H1 (cell line): ENCODE results near the gene GPR87. TPM values are rescaled to one million over a fixed set of nuclear protein-coding genes. Genes with fewer than 3 reads are reported as not detected.

ENCODE experiments used
- CTCF ChIA-PET: fragments of 300-600 bp; sonication (Branson Sonifier 250); formaldehyde crosslinking; loops from one replicate; lab custom pipeline; 2021; ENCODE audit not compliant: partially characterized antibody; lab: Charles Lee
- POLR2A ChIA-PET: fragments of 300-600 bp; sonication (Branson Sonifier 250); formaldehyde crosslinking; loops from one replicate; lab custom pipeline; 2021; ENCODE audit warnings: inconsistent platforms; ENCODE audit not compliant: partially characterized antibody; lab: Charles Lee
- DNase-seq, 2 experiments: peaks; one replicate each; pipeline versions ENCODE4 v3.0.0 to v3.0.0-alpha.2; 2010 to 2022; ENCODE audit warnings: low spot score in 2 of 2, low read depth in 1 of 2, mixed read lengths in 1 of 2
- FAIRE-seq: peaks from 2 replicates; lab custom pipeline; 2011; peaks lifted over from hg19 to GRCh38; lab: Jason Lieb, UNC
- H2AFZ ChIP-seq: 2 replicates; pipeline ENCODE4 v1.8.1; 2012; ENCODE audit warnings: low read length, inconsistent platforms
- H2AK5ac ChIP-seq: 2 replicates; pipeline ENCODE4 v1.6.1; 2013; ENCODE audit warnings: low read depth, low read length
- H2BK120ac ChIP-seq: replicated peaks from 2 replicates; pipeline ENCODE3; 2013; ENCODE audit warnings: low read depth, low read length, inconsistent platforms
- H2BK12ac ChIP-seq: 2 replicates; pipeline ENCODE4 v1.6.1; 2013; ENCODE audit warnings: low read depth, low read length
- H2BK15ac ChIP-seq: 2 replicates; pipeline ENCODE4 v1.6.1; 2013; ENCODE audit warnings: low read length
- H2BK20ac ChIP-seq: 2 replicates; pipeline ENCODE4 v1.6.1; 2013; ENCODE audit warnings: low read length
- H2BK5ac ChIP-seq: 2 replicates; pipeline ENCODE4 v1.6.1; 2013; ENCODE audit warnings: low read depth, low read length
- H3K14ac ChIP-seq: 2 replicates; pipeline ENCODE4 v1.6.1; 2013; ENCODE audit warnings: inconsistent platforms; ENCODE audit not compliant: insufficient read length
- H3K18ac ChIP-seq: 2 replicates; pipeline ENCODE4 v1.6.1; 2013; ENCODE audit warnings: low read length; ENCODE audit errors: extremely low read depth
- H3K23ac ChIP-seq: 2 replicates; pipeline ENCODE4 v1.6.1; 2013; ENCODE audit warnings: inconsistent platforms; ENCODE audit not compliant: insufficient read length
- H3K23me2 ChIP-seq: 2 replicates; pipeline ENCODE4 v1.6.1; 2013; ENCODE audit warnings: low read depth, low read length
- H3K27ac ChIP-seq: 2 replicates; pipeline ENCODE4 v1.6.1; 2011; ENCODE audit warnings: low read depth, low read length, inconsistent platforms
- H3K27me3 ChIP-seq, 4 experiments: replicated peaks in 1 of 4; 1 replicate in 1 of 4; 2 replicates in 3 of 4; pipeline versions ENCODE4 v1.6.1 to v1.8.1; 2011 to 2013; ENCODE audit warnings: low read length in 3 of 4, mild to moderate bottlenecking in 3 of 4, inconsistent platforms in 2 of 4, mixed read lengths in 2 of 4, moderate library complexity in 1 of 4; ENCODE audit not compliant: control insufficient read depth in 3 of 4, insufficient read depth in 3 of 4; ENCODE audit errors: extremely low read depth in 1 of 4
- H3K36me3 ChIP-seq, 4 experiments: 2 replicates each; pipeline versions ENCODE4 v1.6.1 to v1.8.1; 2011 to 2013; ENCODE audit warnings: mild to moderate bottlenecking in 4 of 4, low read length in 3 of 4, moderate library complexity in 2 of 4, control low read depth in 1 of 4, inconsistent platforms in 1 of 4; ENCODE audit not compliant: insufficient read depth in 4 of 4, control insufficient read depth in 2 of 4
- H3K4ac ChIP-seq: replicated peaks from 2 replicates; pipeline ENCODE3; 2013; ENCODE audit warnings: low read length, low read depth, mixed read lengths, inconsistent platforms; ENCODE audit not compliant: insufficient read length
- H3K4me1 ChIP-seq, 4 experiments: replicated peaks in 1 of 4; 1 replicate in 1 of 4; 2 replicates in 3 of 4; pipeline versions ENCODE4 v1.6.1 to v1.8.1; 2011 to 2013; ENCODE audit warnings: low read length in 3 of 4, inconsistent platforms in 2 of 4, mixed read lengths in 1 of 4; ENCODE audit not compliant: insufficient read depth in 4 of 4, control insufficient read depth in 3 of 4
- H3K4me2 ChIP-seq, 2 experiments: 2 replicates each; pipeline versions ENCODE4 v1.6.1 to v1.8.1; 2011 to 2013; ENCODE audit warnings: low read depth in 2 of 2, low read length in 2 of 2, control low read depth in 1 of 2, inconsistent platforms in 1 of 2, mild to moderate bottlenecking in 1 of 2; ENCODE audit not compliant: insufficient read depth in 1 of 2
- H3K4me3 ChIP-seq, 4 experiments: fragments of 200-600, 300-600 bp in 1 of 4; sonication (generic), shearing (Covaris generic), sonication (Bioruptor Twin) in 1 of 4; 2 replicates each; pipeline versions ENCODE4 v1.5.1 to v1.8.1; 2011 to 2016; ENCODE audit warnings: low read length in 4 of 4, low read depth in 3 of 4, control low read depth in 2 of 4, inconsistent platforms in 2 of 4, mild to moderate bottlenecking in 2 of 4, mixed read lengths in 1 of 4, moderate library complexity in 1 of 4; ENCODE audit not compliant: insufficient read depth in 2 of 4; ENCODE audit errors: extremely low read depth in 1 of 4
- H3K56ac ChIP-seq: replicated peaks from 2 replicates; pipeline ENCODE3; 2013; ENCODE audit warnings: low read depth, mild to moderate bottlenecking, mixed read lengths, low read length, inconsistent platforms; ENCODE audit not compliant: insufficient read length
- H3K79me1 ChIP-seq: 2 replicates; pipeline ENCODE4 v1.6.1; 2013; ENCODE audit warnings: low read depth, low read length, control low read depth
- H3K79me2 ChIP-seq, 2 experiments: 2 replicates each; pipeline versions ENCODE4 v1.6.1 to v1.8.1; 2012 to 2013; ENCODE audit warnings: low read length in 2 of 2, mild to moderate bottlenecking in 2 of 2, inconsistent platforms in 1 of 2; ENCODE audit not compliant: insufficient read depth in 2 of 2, control insufficient read depth in 1 of 2
- H3K9ac ChIP-seq, 4 experiments: replicated peaks in 1 of 4; 1 replicate in 1 of 4; 2 replicates in 3 of 4; pipeline versions ENCODE4 v1.6.1 to v1.8.1; 2011 to 2013; ENCODE audit warnings: low read depth in 3 of 4, low read length in 3 of 4, control low read depth in 2 of 4, mild to moderate bottlenecking in 2 of 4, moderate library complexity in 2 of 4, inconsistent platforms in 1 of 4; ENCODE audit errors: extremely low read depth in 1 of 4
- H3K9me3 ChIP-seq, 2 experiments: 2 replicates each; pipeline versions ENCODE4 v1.6.1 to v1.8.1; 2012 to 2013; ENCODE audit warnings: mild to moderate bottlenecking in 2 of 2, moderate library complexity in 2 of 2, control low read depth in 1 of 2, inconsistent platforms in 1 of 2, low read depth in 1 of 2, low read length in 1 of 2, mixed read lengths in 1 of 2; ENCODE audit not compliant: insufficient read depth in 2 of 2
- H4K20me1 ChIP-seq, 2 experiments: replicated peaks in 1 of 2; 2 replicates each; pipeline versions ENCODE3 to v1.8.1; 2011 to 2013; ENCODE audit warnings: inconsistent platforms in 2 of 2, low read length in 2 of 2, mild to moderate bottlenecking in 1 of 2; ENCODE audit not compliant: insufficient read depth in 2 of 2, control insufficient read depth in 1 of 2
- H4K5ac ChIP-seq: 2 replicates; pipeline ENCODE4 v1.6.1; 2013; ENCODE audit warnings: low read length, low read depth, mixed read lengths, inconsistent platforms; ENCODE audit not compliant: insufficient read length
- H4K8ac ChIP-seq: 2 replicates; pipeline ENCODE4 v1.8.0; 2013; ENCODE audit warnings: mild to moderate bottlenecking, moderate library complexity, low read length, inconsistent platforms; ENCODE audit not compliant: insufficient read depth; ENCODE audit errors: extremely low read depth
- H4K91ac ChIP-seq: replicated peaks from 2 replicates; pipeline ENCODE3; 2013; ENCODE audit warnings: low read length, mixed read lengths, inconsistent platforms; ENCODE audit not compliant: insufficient read length
- CBX5 ChIP-seq: fragments of 300-800, 300-1000 bp; sonication (generic); IDR thresholded peaks from 2 replicates; pipeline ENCODE4 v1.7.1; 2016; ENCODE audit warnings: antibody characterized with exemption, low read length, low read depth
- CEBPB ChIP-seq: IDR thresholded peaks from 2 replicates; pipeline ENCODE4 v1.6.1; 2012; ENCODE audit warnings: low read depth, low read length
- CHD1 ChIP-seq: IDR thresholded peaks from 2 replicates; pipeline ENCODE4 v1.6.1; 2012; ENCODE audit warnings: low read depth, low read length, improper control_type of control experiment
- KDM1A ChIP-seq: fragments of 200-600, 300-600 bp; sonication (generic); IDR thresholded peaks from 2 replicates; pipeline ENCODE4 v1.7.1; 2016; ENCODE audit warnings: mild to moderate bottlenecking, low read length, borderline replicate concordance
- MAFK ChIP-seq: IDR thresholded peaks from 2 replicates; pipeline ENCODE4 v1.6.1; 2012; ENCODE audit warnings: low read depth, mild to moderate bottlenecking, improper control_type of control experiment, low read length
- NRF1 ChIP-seq: IDR thresholded peaks from 2 replicates; pipeline ENCODE4 v1.6.1; 2011; ENCODE audit warnings: mild to moderate bottlenecking, low read depth, low read length, improper control_type of control experiment
- PHF8 ChIP-seq: fragments of 200-600 bp; sonication (generic); conservative IDR thresholded peaks from 2 replicates; pipeline ENCODE4 v1.7.1; 2012; ENCODE audit warnings: low read depth, mild to moderate bottlenecking, inconsistent platforms, low read length, moderate library complexity
- POLR2AphosphoS5 ChIP-seq: IDR thresholded peaks from 2 replicates; pipeline ENCODE4 v1.6.1; 2011; ENCODE audit warnings: low read depth, low read length
- RAD21 ChIP-seq, 2 experiments: IDR thresholded peaks in 1 of 2; conservative IDR thresholded peaks in 1 of 2; 2 replicates each; pipeline ENCODE4 v1.6.1; 2011; ENCODE audit warnings: low read depth in 2 of 2, low read length in 2 of 2, improper control_type of control experiment in 1 of 2, inconsistent platforms in 1 of 2, mild to moderate bottlenecking in 1 of 2, moderate library complexity in 1 of 2
- SIX5 ChIP-seq: IDR thresholded peaks from 2 replicates; pipeline ENCODE4 v1.6.1; 2011; ENCODE audit warnings: mild to moderate bottlenecking, low read depth, low read length
- SP2 ChIP-seq: IDR thresholded peaks from 2 replicates; pipeline ENCODE4 v1.6.1; 2012; ENCODE audit warnings: mild to moderate bottlenecking, low read length, inconsistent platforms
- SUZ12 ChIP-seq: fragments of 200-600 bp; sonication (generic); IDR thresholded peaks from 2 replicates; pipeline ENCODE4 v1.6.1; 2012; ENCODE audit warnings: mild to moderate bottlenecking, inconsistent platforms, low read length, moderate library complexity, mixed read lengths
- WGBS, 2 experiments: shearing (Covaris generic) in 1 of 2; methylation state at CpG; one replicate each; pipeline versions ENCODE4 v1.1.6 to v1.1.7; 2013 to 2015; ENCODE audit warnings: low lambda C conversion rate in 2 of 2, mixed read lengths in 2 of 2, inconsistent platforms in 1 of 2, low coverage in 1 of 2, missing lambda C conversion rate in 1 of 2; ENCODE audit not compliant: insufficient replicate concordance in 2 of 2, insufficient coverage in 1 of 2, insufficient read length in 1 of 2; ENCODE audit errors: extremely low coverage in 1 of 2, missing lambda C conversion rate in 1 of 2; 5-methylcytosine and 5-hydroxymethylcytosine counted together
- polyA plus RNA-seq, 7 experiments: library from polyadenylated mRNA; depleted of rRNA in 3 of 7; stranded (reverse) in 5 of 7; unstranded in 2 of 7; fragments of >200 nt in 5 of 7; fragments of 200-250 nt in 2 of 7; gene quantifications; 1 replicate in 5 of 7; 2 replicates in 1 of 7; 4 replicates in 1 of 7; pipeline versions ENCODE4 v1.2.1 to v1.2.3, GENCODE V29; 2011 to 2013; ENCODE audit warnings: missing spikeins in 2 of 7, mixed read lengths in 2 of 7
- total RNA-seq: library from RNA; stranded (reverse); fragmentation: NEBNext Ultra II Directional; extraction: Animal tissue kit (Norgen Biotek cat#: 25700); gene quantifications from 2 replicates; pipeline ENCODE4 v1.2.1, GENCODE V29; 2021

Gene GPR87
- total and polyA plus RNA-seq, 2 of the 8 experiments (the other 6 are each of a cell fraction or from before 2014, with no cell fraction given) = 0.05 TPM; not detected in 1

DNA sequence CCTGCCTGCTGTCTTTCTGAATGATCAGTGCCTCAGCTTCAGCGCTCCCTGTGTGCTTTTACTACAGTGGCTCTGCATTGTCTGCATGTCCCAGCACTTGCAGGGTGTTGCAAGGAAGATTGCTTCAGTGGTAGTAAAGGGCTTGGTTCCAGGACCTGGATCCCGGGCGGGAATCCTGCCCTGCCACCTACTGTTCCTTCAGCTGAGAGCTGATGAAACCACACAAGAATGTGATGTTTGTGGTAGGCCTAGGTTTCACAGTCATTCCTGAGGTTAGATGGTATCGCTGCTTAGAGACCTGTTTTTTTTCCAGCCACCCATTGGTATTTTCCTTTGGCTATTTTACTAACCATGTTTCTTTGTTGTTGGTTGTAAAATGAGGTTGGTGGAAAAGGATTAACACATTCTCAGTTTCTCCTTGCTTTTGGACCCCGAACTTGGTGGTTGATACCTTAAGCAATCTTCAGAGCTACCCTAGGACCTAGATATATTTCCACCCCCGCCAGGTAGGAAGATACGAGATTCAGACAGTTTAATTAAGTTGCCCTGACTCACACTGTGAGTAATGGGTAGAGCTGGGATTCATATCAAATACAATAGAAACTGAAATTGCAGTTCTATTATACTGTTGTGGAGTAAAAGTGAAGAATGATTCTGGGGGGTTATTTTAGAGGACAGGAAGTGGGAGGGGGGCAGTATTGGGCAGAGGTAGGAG is 11.4 kb downstream of the GPR87 start:
- FAIRE-seq = peak; percentile 92
- TF ChIP-seq SP2 (no peak), KDM1A (no peak), CBX5 (no peak), PHF8 (no peak), NRF1 (no peak), POLR2AphosphoS5 (peak; percentile 92), RAD21 (IDR thresholded peaks at IDR 0.05 in 1 of 2, conservative IDR thresholded peaks at IDR 0.05 in 1 of 2; ENCODE audit: low read depth in 2 of 2, low read length in 2 of 2) (peak; percentile 32 to 41; a peak in 3 of 4 replicates), CHD1 (no peak), CEBPB (peak; percentile 90), SIX5 (no peak), MAFK (no peak), SUZ12 (no peak)

More for the DNA sequence above, 11.4 kb downstream of the GPR87 start:
- no peak overlapping the region for H4K91ac ChIP-seq
- POLR2A ChIA-PET = interaction anchor here (1.2 to 1.4 kb wide), 2 partner anchors 13 to 14 kb away, joined by 3 read pairs; no protein-coding TSS in a partner anchor
- H3K4me3 ChIP-seq = peak overlapping the region in 1 of 4 experiments; percentile 11; a peak in 1 of 8 replicates
- peak overlapping the region in 1 of 2 experiments; percentile 10; a peak in 1 of 4 replicates for H3K4me2 ChIP-seq
- no peak overlapping the region for H4K8ac ChIP-seq
- H2AFZ ChIP-seq = no peak overlapping the region
- H3K4ac ChIP-seq = no peak overlapping the region
- H3K79me1 ChIP-seq = no peaks in the 10 kb centered on the region
- H2BK15ac ChIP-seq = no peak overlapping the region
- H2BK5ac ChIP-seq = no peak overlapping the region
- no peak overlapping the region for H3K14ac ChIP-seq
- H3K9me3 ChIP-seq = no peaks in the 10 kb centered on the region
- no peak overlapping the region for H2BK120ac ChIP-seq
- H4K20me1 ChIP-seq = peaks cover 0 to 2% of the 10 kb centered on the region in 2 experiments
- H2AK5ac ChIP-seq = peak overlapping the region; percentile 24; the same call in 1 of the 2 replicates
- H3K9ac ChIP-seq = peak overlapping the region in 1 of 4 experiments; percentile 14; a peak in 2 of 7 replicates
- no peak overlapping the region for H3K23ac ChIP-seq
- peak overlapping the region; percentile 83; the same call in 1 of the 2 replicates for H2BK12ac ChIP-seq
- H4K5ac ChIP-seq = no peak overlapping the region
- peaks cover 7 to 28% (median 16%) of the 10 kb centered on the region in 4 experiments for H3K4me1 ChIP-seq
- H3K79me2 ChIP-seq = no peaks in the 10 kb centered on the region
- H3K36me3 ChIP-seq = no peaks in the 10 kb centered on the region
- CTCF ChIA-PET = interaction anchor here (0.7 to 2.6 kb wide), 19 partner anchors 11 to 531 kb away, joined by 3 to 14 read pairs (median 4); partner anchors contain the start of genes GPR87 and P2RY13
- no peaks in the 10 kb centered on the region for H3K23me2 ChIP-seq
- DNase-seq = peak; percentile 63 to 78
- no peak overlapping the region for H3K56ac ChIP-seq
- WGBS, 2 experiments = 48% methylated on average over 7 of the region's 7 CpGs; no CpG with 5 or more reads in 1 of the 2 experiments
- no peak overlapping the region for H2BK20ac ChIP-seq
- H3K27me3 ChIP-seq = 0 out of 7 replicates have a peak, but pooled peaks cover 0 to 3% (median 0%) of the 10 kb centered on the region in 4 experiments
- 0 out of 2 replicates have a peak overlapping the region, but pooled peaks have one; percentile 11 for H3K27ac ChIP-seq
- H3K18ac ChIP-seq = no peak overlapping the region
